Adrenal gland (tissue), 12 donors: ENCODE results near the gene ITGB5. TPM values are rescaled to one million over a fixed set of nuclear protein-coding genes. Genes with fewer than 3 reads are reported as not detected.

Experiments
- DNase-seq, 7 donors: peaks; one replicate each; pipeline ENCODE4 v3.0.0-alpha.2; 2019 to 2020
- H3K27ac ChIP-seq, 5 donors: fragments of 200-600 bp; sonication (generic) in 4 of 5; 1 replicate in 3 of 5; 2 replicates in 2 of 5; pipeline versions ENCODE4 v1.5.1 to v1.8.0; 2016 to 2020; ENCODE audit warnings: mild to moderate bottlenecking in 1 of 5
- H3K27me3 ChIP-seq: fragments of 200-600 bp; 2 replicates; pipeline ENCODE4 v1.8.0; 2021
- H3K36me3 ChIP-seq, 2 donors: fragments of 200-600 bp; replicated peaks in 1 of 2; 1 replicate in 1 of 2; 2 replicates in 1 of 2; pipeline versions ENCODE4 v1.5.1 to v1.8.0; 2018 to 2022
- H3K4me1 ChIP-seq, 2 donors: fragments of 200-600 bp; replicated peaks in 1 of 2; 1 replicate in 1 of 2; 2 replicates in 1 of 2; pipeline versions ENCODE4 v1.5.1 to v1.8.0; 2018 to 2021
- H3K4me3 ChIP-seq, 4 donors: fragments of 200-600 bp; sonication (generic) in 3 of 4; one replicate each; pipeline ENCODE4 v1.5.1; 2016 to 2018
- H3K9me3 ChIP-seq, 3 donors: fragments of 200-600 bp; sonication (generic) in 1 of 3; replicated peaks in 1 of 3; 1 replicate in 2 of 3; 2 replicates in 1 of 3; pipeline versions ENCODE4 v1.5.1 to v1.8.0; 2016 to 2021
- POLR2A ChIP-seq, 2 donors: fragments of 450-650 bp; IDR thresholded peaks; one replicate each; pipeline ENCODE4 v1.6.1; 2017; ENCODE audit warnings: antibody characterized with exemption in 2 of 2, mild to moderate bottlenecking in 2 of 2, moderate library complexity in 1 of 2
- WGBS, 4 donors: extraction: QIAGEN DNeasy Blood & Tissue Kit in 2 of 4; methylation state at CpG; one replicate each; pipeline versions ENCODE4 v1.1.5 to v1.1.7; 2013 to 2017; 5-methylcytosine and 5-hydroxymethylcytosine counted together
- intact Hi-C, 2 donors: fragments of 100-400 bp; cut with DNase I; formaldehyde crosslinking; loops; one replicate each; pipeline versions ENCODE4 v1.14.1 to v1.15.0; 2022 to 2023
- polyA plus RNA-seq, 3 donors: library from polyadenylated mRNA; stranded (reverse); fragments of 200-250 nt in 2 of 3; fragments of 350-450 nt in 1 of 3; fragmentation: Illumina TruSeq in 1 of 3; extraction: RNeasy Lipid Tissue Mini Kit (QIAGEN cat#74804) in 1 of 3; gene quantifications; one replicate each; pipeline ENCODE4 v1.2.3, GENCODE V29; 2013 to 2014
- total RNA-seq, 9 donors: library from RNA; depleted of rRNA in 4 of 9; stranded (reverse); fragments of >200 nt in 4 of 9; fragments of 120-200 nt in 1 of 9; fragmentation: NEBNext Ultra II Directional in 1 of 9; extraction: Animal tissue kit (Norgen Biotek cat#: 25700) in 1 of 9; gene quantifications; one replicate each; pipeline versions ENCODE4 v1.1.0 to v1.2.4, GENCODE V29; 2013 to 2023
- TF ChIP-seq, protein P1 (sequence below), 6 experiments: fragments of 450-650 bp in 4 of 6; fragments of 200-600 bp in 2 of 6; sonication (generic) in 1 of 6; IDR thresholded peaks; 1 replicate in 5 of 6; 2 replicates in 1 of 6; pipeline versions ENCODE4 v1.5.1 to v1.8.0; 2016 to 2021; ENCODE audit warnings: antibody characterized with exemption in 6 of 6, mild to moderate bottlenecking in 2 of 6, moderate library complexity in 1 of 6
- donor health status: healthy with polysubstance abuse.
- donor health status: Bipolar disorder and iron deficiency.
- donor health status: DM: yes; HTN: yes; CAD: no.
- donor health status: DM: no; HTN: no; CAD: no.
- donor health status: DM: no; HTN: no; CAD: no.
- donor health status: DM: yes; HTN: yes; CAD: no.

ITGB5 gene
- total and polyA plus RNA-seq, 12 donors = 9.4 to 404 (median 94.8) TPM

DNA sequence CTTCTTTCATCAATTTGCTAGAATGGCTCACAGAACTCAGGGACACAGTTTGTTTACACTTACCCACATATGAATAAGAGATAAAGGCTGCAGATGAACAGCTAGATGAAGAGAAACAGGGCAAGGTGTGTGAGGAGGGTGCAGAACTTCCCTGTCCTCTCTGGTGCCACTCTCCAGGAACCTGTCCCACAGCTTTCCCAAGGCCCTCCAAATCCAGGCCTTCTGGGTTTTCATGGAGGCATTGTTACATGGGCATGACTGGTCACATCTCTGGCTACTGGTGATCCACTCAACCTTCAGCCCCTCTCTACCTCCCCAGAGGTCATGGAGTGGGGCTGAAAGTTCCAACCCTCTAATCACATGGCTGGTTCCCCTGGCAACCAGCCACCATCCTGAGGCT, 73.6 kb downstream of the ITGB5 start:
- peaks cover 0 to 17% of the 10 kb centered on the region in 2 donors for H3K36me3 ChIP-seq
- H3K4me1 ChIP-seq = peaks cover 0 to 6% of the 10 kb centered on the region in 2 donors
- intact Hi-C loops = no loop called here
- H3K4me3 ChIP-seq = no peak overlapping the region
- TF ChIP-seq, protein P1, sequence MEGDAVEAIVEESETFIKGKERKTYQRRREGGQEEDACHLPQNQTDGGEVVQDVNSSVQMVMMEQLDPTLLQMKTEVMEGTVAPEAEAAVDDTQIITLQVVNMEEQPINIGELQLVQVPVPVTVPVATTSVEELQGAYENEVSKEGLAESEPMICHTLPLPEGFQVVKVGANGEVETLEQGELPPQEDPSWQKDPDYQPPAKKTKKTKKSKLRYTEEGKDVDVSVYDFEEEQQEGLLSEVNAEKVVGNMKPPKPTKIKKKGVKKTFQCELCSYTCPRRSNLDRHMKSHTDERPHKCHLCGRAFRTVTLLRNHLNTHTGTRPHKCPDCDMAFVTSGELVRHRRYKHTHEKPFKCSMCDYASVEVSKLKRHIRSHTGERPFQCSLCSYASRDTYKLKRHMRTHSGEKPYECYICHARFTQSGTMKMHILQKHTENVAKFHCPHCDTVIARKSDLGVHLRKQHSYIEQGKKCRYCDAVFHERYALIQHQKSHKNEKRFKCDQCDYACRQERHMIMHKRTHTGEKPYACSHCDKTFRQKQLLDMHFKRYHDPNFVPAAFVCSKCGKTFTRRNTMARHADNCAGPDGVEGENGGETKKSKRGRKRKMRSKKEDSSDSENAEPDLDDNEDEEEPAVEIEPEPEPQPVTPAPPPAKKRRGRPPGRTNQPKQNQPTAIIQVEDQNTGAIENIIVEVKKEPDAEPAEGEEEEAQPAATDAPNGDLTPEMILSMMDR (IDR thresholded peaks at IDR 0.05) = no peak
- TF ChIP-seq POLR2A (IDR thresholded peaks at IDR 0.05) = no peak
- no peak for DNase-seq
- H3K27me3 ChIP-seq = no peaks in the 10 kb centered on the region
- no peak overlapping the region for H3K27ac ChIP-seq
- H3K9me3 ChIP-seq = no peaks in the 10 kb centered on the region

DNA sequence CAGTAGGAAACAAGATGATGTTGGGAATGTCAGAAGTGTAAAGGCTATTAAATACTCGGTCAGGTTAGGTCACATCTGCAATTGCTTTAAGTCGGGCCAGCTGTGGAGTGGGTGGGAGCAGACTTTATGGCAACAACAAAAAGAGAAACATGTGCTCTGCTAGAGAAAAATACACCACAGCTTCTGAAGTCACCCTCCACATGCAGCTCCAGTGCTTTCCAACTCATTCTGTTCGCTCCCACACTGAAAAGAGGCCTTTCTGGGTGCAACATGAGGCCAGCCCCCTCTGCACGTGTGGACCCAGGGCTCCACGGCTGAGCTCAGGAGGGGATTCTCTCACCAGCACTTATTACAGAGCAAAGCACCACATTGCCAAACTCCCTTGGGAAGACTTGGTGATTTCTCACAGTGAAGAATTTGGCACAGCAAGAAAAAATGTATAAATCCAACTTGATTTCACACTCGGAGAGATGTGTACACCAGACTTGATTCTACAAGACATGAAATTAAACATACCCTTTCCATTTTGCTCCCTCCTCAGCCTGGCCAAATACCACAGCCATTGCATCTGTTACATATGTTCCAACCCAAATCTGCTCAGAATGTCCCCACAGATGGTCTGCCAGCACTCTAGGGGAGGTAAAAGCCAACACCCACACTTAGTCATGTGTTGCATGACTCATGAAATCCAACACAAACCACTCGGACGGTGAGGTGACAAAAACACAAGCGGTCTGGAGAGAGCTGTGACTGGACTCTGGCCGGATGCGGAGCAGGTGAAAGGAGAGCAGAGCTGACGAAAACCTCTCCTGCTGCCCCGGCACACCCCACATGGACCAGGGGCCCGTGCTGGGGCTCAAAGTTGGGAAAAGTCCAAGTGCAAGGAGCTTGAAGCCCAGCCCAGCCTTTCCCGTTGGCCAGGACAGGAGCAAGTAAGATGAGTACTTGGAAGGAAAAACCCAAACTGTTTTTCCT, 74.6 kb downstream of the ITGB5 start:
- 71 to 84% (median 76%) methylated on average over 13 to 15 of the region's 15 CpGs for WGBS, 4 donors
- intact Hi-C loops = no loop called here
- peaks cover 0 to 6% of the 10 kb centered on the region in 2 donors for H3K4me1 ChIP-seq

DNA sequence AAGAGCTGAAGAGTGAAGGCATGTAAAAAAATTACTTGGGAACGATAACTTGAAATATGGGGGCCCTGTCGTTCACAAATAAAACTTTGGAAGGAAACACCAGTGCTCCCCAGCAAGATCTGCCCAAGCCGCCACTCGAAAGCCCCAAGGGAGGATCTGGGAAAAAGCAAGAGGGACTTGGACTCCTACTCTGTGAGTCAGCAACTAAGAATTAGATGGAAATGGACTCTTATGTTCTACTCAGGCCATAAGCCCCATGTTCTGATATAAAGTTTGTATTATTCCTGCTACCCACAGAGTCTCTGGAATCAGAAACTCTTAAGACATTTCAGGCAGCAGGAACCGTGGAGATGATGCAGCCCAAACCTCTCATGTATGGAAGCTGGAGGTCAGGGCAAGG, 75.7 kb downstream of the ITGB5 start:
- H3K27ac ChIP-seq = peak overlapping the region in 1 of 5 donors; percentile 40
- peaks cover 0 to 12% of the 10 kb centered on the region in 2 donors for H3K36me3 ChIP-seq
- H3K9me3 ChIP-seq = no peaks in the 10 kb centered on the region
- TF ChIP-seq, protein P1 (IDR thresholded peaks at IDR 0.05) = no peak
- no peak for TF ChIP-seq POLR2A (IDR thresholded peaks at IDR 0.05)
- H3K27me3 ChIP-seq = no peaks in the 10 kb centered on the region
- 58 to 84% (median 72%) methylated on average over 5 of the region's 5 CpGs for WGBS, 4 donors
- intact Hi-C loops = no loop called here
- no peak overlapping the region for H3K4me3 ChIP-seq
- DNase-seq = peak in 1 of 7 donors; percentile 50
- peaks cover 0 to 6% of the 10 kb centered on the region in 2 donors for H3K4me1 ChIP-seq

More for the DNA sequence above, 74.6 kb downstream of the ITGB5 start:
- Histone ChIP-seq H3K4me3 (no peak overlapping the region), H3K27ac (peak overlapping the region in 1 of 5 donors; percentile 47), H3K36me3 (peaks cover 0 to 17% of the 10 kb centered on the region in 2 donors), H3K9me3 (no peaks in the 10 kb centered on the region), H3K27me3 (no peaks in the 10 kb centered on the region)
- no peak for TF ChIP-seq POLR2A (IDR thresholded peaks at IDR 0.05)
- TF ChIP-seq, protein P1 (IDR thresholded peaks at IDR 0.05) = no peak
- DNase-seq = peak in 3 of 7 donors; percentile 18 to 43 (median 28)

DNA sequence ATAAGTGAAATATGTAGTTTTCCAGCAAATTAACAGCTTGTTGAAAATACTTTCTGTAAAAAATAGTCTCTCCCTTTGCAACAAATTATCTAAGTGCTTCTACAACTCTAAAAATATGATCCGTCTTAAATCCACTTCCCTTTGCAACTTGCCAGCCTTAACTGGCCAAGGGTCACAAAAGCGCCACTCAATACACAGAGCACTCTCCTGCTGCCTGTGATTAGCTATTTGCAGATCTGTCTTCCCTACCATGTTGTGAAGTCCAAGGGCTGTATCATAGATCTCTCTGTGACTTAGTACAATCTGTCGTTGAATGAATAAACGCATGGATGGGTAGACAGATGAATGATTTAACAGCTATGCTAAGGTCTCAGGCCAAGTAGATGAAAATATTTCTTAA, 76.2 kb downstream of the ITGB5 start:
- intact Hi-C loops = no loop called here
- Histone ChIP-seq H3K4me3 (no peak overlapping the region), H3K4me1 (peaks cover 0 to 6% of the 10 kb centered on the region in 2 donors), H3K36me3 (peaks cover 0 to 11% of the 10 kb centered on the region in 2 donors), H3K9me3 (no peaks in the 10 kb centered on the region), H3K27me3 (no peaks in the 10 kb centered on the region), H3K27ac (no peak overlapping the region)
- TF ChIP-seq, protein P1 (IDR thresholded peaks at IDR 0.05) = no peak
- TF ChIP-seq POLR2A (IDR thresholded peaks at IDR 0.05) = no peak
- DNase-seq = no peak
- WGBS, 4 donors = 76 to 83% (median 81%) methylated on average over 4 of the region's 4 CpGs
